HEK293 (cell line): Measurements from ENCODE around the gene NLK.

ENCODE experiments used
- CTCF ChIA-PET: fragments of 350-600 bp; formaldehyde crosslinking; extraction: SDS; loops from one replicate; lab custom pipeline; 2021; ENCODE audit warnings: antibody characterized with exemption; lab: Yijun Ruan, JAX
- POLR2A ChIA-PET: fragments of 300-600 bp; formaldehyde crosslinking; extraction: SDS; loops from one replicate; lab custom pipeline; 2020; ENCODE audit warnings: antibody characterized with exemption, inconsistent platforms; lab: Yijun Ruan, JAX
- H3K27ac ChIP-seq: fragments of 200-500 bp; sonication (Bioruptor generic); 2 replicates; pipeline ENCODE4 v1.5.1; 2014; ENCODE audit warnings: low read depth, low read length, control low read depth, inconsistent platforms; ENCODE audit errors: extremely low read depth
- H3K36me3 ChIP-seq, 2 experiments: fragments of 200-500 bp in 1 of 2; sonication (Bioruptor generic) in 1 of 2; 1 replicate in 1 of 2; 2 replicates in 1 of 2; pipeline ENCODE4 v1.5.1; 2014 to 2017; ENCODE audit warnings: inconsistent platforms in 2 of 2, low read length in 2 of 2; ENCODE audit not compliant: control insufficient read depth in 2 of 2, insufficient read depth in 1 of 2
- H3K4me1 ChIP-seq: fragments of 200-500 bp; sonication (Bioruptor generic); 2 replicates; pipeline ENCODE4 v1.5.1; 2014; ENCODE audit warnings: mild to moderate bottlenecking, low read length, inconsistent platforms; ENCODE audit not compliant: control insufficient read depth, insufficient read depth
- H3K4me3 ChIP-seq: 2 replicates; pipeline ENCODE4 v1.5.1; 2011; ENCODE audit warnings: low read depth, mild to moderate bottlenecking, control low read depth, low read length, moderate library complexity
- H3K9me3 ChIP-seq: fragments of 200-500 bp; sonication (Bioruptor generic); 2 replicates; pipeline ENCODE4 v1.5.1; 2014; ENCODE audit warnings: low read depth, low read length, inconsistent platforms; ENCODE audit not compliant: control insufficient read depth, insufficient read depth
- PBX3 ChIP-seq: sonication (generic); formaldehyde crosslinking; IDR thresholded peaks from 2 replicates; pipeline ENCODE4 v1.8.1; 2022; ENCODE audit warnings: mild to moderate bottlenecking, moderate library complexity, missing genetic modification reagents
- ZBTB26 ChIP-seq: fragments of 450-650 bp; formaldehyde crosslinking; optimal IDR thresholded peaks from 2 replicates; pipeline ENCODE3; 2016; ENCODE audit warnings: missing biosample characterization, mild to moderate bottlenecking, missing genetic modification characterization
- ZBTB48 ChIP-seq: fragments of 450-650 bp; formaldehyde crosslinking; IDR thresholded peaks from 2 replicates; pipeline ENCODE4 v1.5.1; 2016; ENCODE audit warnings: missing biosample characterization, missing genetic modification characterization
- ZNF146 ChIP-seq: fragments of 450-650 bp; formaldehyde crosslinking; IDR thresholded peaks from 2 replicates; pipeline ENCODE4 v1.5.1; 2016; ENCODE audit warnings: missing biosample characterization, missing genetic modification characterization
- ZNF157 ChIP-seq: fragments of 450-650 bp; formaldehyde crosslinking; IDR thresholded peaks from 2 replicates; pipeline ENCODE4 v1.5.1; 2016; ENCODE audit warnings: missing biosample characterization, missing genetic modification characterization
- ZNF2 ChIP-seq: fragments of 450-650 bp; formaldehyde crosslinking; IDR thresholded peaks from 2 replicates; pipeline ENCODE4 v1.5.1; 2016; ENCODE audit warnings: missing biosample characterization, missing genetic modification characterization
- ZNF366 ChIP-seq: fragments of 450-650 bp; formaldehyde crosslinking; conservative IDR thresholded peaks from 2 replicates; pipeline ENCODE4 v1.5.1; 2016; ENCODE audit warnings: missing biosample characterization, missing genetic modification characterization
- ZNF544 ChIP-seq: fragments of 450-650 bp; formaldehyde crosslinking; IDR thresholded peaks from 2 replicates; pipeline ENCODE4 v1.5.0; 2017; ENCODE audit warnings: missing biosample characterization, missing genetic modification characterization
- ZNF626 ChIP-seq: fragments of 450-650 bp; sonication (Bioruptor Pico); formaldehyde crosslinking; IDR thresholded peaks from 2 replicates; pipeline ENCODE4 v1.5.1; 2018; ENCODE audit warnings: missing biosample characterization, missing genetic modification characterization, inconsistent platforms
- ZNF777 ChIP-seq: fragments of 450-650 bp; formaldehyde crosslinking; IDR thresholded peaks from 2 replicates; pipeline ENCODE4 v1.5.1; 2017; ENCODE audit warnings: missing biosample characterization, missing genetic modification characterization, borderline replicate concordance
- TF ChIP-seq, protein P1 (sequence below): fragments of 450-650 bp; formaldehyde crosslinking; IDR thresholded peaks from 2 replicates; pipeline ENCODE4 v1.5.1; 2017; ENCODE audit warnings: missing biosample characterization, missing genetic modification characterization
- TF ChIP-seq, protein P2 (sequence below): fragments of 450-650 bp; IDR thresholded peaks from 2 replicates; pipeline ENCODE4 v1.5.1; 2018; ENCODE audit warnings: missing biosample characterization, mild to moderate bottlenecking, missing genetic modification characterization
- TF ChIP-seq, protein P3 (sequence below): fragments of 450-650 bp; formaldehyde crosslinking; IDR thresholded peaks from 2 replicates; pipeline ENCODE4 v1.5.1; 2016; ENCODE audit warnings: missing biosample characterization, missing genetic modification characterization
- TF ChIP-seq, protein P4 (sequence below): fragments of 450-650 bp; formaldehyde crosslinking; conservative IDR thresholded peaks from 2 replicates; pipeline ENCODE4 v1.5.1; 2016; ENCODE audit warnings: low read depth, missing biosample characterization, missing genetic modification characterization
- TF ChIP-seq, protein P5 (sequence below): fragments of 450-650 bp; formaldehyde crosslinking; IDR thresholded peaks from 2 replicates; pipeline ENCODE4 v1.5.1; 2016; ENCODE audit warnings: missing biosample characterization, missing genetic modification characterization
- TF ChIP-seq, protein P6 (sequence below): fragments of 450-650 bp; formaldehyde crosslinking; IDR thresholded peaks from 2 replicates; pipeline ENCODE4 v1.5.1; 2017; ENCODE audit warnings: missing biosample characterization, missing genetic modification characterization

Gene NLK

GRCh38 chr17:28161311-28161710, 118.8 kb downstream of the NLK start:
- TF ChIP-seq, protein P1, sequence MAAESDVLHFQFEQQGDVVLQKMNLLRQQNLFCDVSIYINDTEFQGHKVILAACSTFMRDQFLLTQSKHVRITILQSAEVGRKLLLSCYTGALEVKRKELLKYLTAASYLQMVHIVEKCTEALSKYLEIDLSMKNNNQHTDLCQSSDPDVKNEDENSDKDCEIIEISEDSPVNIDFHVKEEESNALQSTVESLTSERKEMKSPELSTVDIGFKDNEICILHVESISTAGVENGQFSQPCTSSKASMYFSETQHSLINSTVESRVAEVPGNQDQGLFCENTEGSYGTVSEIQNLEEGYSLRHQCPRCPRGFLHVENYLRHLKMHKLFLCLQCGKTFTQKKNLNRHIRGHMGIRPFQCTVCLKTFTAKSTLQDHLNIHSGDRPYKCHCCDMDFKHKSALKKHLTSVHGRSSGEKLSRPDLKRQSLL (tag by site-specific recombination), result no peak
- TF ChIP-seq, protein P2, sequence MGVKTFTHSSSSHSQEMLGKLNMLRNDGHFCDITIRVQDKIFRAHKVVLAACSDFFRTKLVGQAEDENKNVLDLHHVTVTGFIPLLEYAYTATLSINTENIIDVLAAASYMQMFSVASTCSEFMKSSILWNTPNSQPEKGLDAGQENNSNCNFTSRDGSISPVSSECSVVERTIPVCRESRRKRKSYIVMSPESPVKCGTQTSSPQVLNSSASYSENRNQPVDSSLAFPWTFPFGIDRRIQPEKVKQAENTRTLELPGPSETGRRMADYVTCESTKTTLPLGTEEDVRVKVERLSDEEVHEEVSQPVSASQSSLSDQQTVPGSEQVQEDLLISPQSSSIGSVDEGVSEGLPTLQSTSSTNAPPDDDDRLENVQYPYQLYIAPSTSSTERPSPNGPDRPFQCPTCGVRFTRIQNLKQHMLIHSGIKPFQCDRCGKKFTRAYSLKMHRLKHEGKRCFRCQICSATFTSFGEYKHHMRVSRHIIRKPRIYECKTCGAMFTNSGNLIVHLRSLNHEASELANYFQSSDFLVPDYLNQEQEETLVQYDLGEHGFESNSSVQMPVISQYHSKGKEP, result no peak
- TF ChIP-seq, protein P3, sequence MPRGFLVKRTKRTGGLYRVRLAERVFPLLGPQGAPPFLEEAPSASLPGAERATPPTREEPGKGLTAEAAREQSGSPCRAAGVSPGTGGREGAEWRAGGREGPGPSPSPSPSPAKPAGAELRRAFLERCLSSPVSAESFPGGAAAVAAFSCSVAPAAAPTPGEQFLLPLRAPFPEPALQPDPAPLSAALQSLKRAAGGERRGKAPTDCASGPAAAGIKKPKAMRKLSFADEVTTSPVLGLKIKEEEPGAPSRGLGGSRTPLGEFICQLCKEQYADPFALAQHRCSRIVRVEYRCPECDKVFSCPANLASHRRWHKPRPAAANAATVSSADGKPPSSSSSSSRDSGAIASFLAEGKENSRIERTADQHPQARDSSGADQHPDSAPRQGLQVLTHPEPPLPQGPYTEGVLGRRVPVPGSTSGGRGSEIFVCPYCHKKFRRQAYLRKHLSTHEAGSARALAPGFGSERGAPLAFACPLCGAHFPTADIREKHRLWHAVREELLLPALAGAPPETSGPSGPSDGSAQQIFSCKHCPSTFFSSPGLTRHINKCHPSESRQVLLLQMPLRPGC (tag by site-specific recombination), result no peak
- TF ChIP-seq ZNF777 (tag by site-specific recombination), result no peak
- TF ChIP-seq ZNF2 (tag by site-specific recombination), result no peak
- TF ChIP-seq, protein P4, sequence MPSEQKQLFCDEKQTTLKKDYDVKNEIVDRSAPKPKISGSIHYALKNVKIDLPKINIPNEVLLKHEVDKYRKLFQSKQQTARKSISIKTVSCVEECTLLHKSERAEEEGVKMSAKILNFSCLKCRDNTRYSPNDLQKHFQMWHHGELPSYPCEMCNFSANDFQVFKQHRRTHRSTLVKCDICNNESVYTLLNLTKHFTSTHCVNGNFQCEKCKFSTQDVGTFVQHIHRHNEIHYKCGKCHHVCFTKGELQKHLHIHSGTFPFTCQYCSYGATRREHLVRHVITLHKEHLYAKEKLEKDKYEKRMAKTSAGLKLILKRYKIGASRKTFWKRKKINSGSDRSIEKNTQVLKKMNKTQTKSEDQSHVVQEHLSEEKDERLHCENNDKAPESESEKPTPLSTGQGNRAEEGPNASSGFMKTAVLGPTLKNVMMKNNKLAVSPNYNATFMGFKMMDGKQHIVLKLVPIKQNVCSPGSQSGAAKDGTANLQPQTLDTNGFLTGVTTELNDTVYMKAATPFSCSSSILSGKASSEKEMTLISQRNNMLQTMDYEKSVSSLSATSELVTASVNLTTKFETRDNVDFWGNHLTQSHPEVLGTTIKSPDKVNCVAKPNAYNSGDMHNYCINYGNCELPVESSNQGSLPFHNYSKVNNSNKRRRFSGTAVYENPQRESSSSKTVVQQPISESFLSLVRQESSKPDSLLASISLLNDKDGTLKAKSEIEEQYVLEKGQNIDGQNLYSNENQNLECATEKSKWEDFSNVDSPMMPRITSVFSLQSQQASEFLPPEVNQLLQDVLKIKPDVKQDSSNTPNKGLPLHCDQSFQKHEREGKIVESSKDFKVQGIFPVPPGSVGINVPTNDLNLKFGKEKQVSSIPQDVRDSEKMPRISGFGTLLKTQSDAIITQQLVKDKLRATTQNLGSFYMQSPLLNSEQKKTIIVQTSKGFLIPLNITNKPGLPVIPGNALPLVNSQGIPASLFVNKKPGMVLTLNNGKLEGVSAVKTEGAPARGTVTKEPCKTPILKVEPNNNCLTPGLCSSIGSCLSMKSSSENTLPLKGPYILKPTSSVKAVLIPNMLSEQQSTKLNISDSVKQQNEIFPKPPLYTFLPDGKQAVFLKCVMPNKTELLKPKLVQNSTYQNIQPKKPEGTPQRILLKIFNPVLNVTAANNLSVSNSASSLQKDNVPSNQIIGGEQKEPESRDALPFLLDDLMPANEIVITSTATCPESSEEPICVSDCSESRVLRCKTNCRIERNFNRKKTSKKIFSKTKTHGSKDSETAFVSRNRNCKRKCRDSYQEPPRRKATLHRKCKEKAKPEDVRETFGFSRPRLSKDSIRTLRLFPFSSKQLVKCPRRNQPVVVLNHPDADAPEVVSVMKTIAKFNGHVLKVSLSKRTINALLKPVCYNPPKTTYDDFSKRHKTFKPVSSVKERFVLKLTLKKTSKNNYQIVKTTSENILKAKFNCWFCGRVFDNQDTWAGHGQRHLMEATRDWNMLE (tag by site-specific recombination), result no peak
- no peak for TF ChIP-seq ZNF626
- no peak for TF ChIP-seq PBX3 (CRISPR knock-in tag)
- no peak for TF ChIP-seq ZNF366 (tag by site-specific recombination)
- no peak for TF ChIP-seq ZBTB48 (tag by site-specific recombination)
- no peak for TF ChIP-seq ZNF544 (tag by site-specific recombination)
- TF ChIP-seq, protein P5, sequence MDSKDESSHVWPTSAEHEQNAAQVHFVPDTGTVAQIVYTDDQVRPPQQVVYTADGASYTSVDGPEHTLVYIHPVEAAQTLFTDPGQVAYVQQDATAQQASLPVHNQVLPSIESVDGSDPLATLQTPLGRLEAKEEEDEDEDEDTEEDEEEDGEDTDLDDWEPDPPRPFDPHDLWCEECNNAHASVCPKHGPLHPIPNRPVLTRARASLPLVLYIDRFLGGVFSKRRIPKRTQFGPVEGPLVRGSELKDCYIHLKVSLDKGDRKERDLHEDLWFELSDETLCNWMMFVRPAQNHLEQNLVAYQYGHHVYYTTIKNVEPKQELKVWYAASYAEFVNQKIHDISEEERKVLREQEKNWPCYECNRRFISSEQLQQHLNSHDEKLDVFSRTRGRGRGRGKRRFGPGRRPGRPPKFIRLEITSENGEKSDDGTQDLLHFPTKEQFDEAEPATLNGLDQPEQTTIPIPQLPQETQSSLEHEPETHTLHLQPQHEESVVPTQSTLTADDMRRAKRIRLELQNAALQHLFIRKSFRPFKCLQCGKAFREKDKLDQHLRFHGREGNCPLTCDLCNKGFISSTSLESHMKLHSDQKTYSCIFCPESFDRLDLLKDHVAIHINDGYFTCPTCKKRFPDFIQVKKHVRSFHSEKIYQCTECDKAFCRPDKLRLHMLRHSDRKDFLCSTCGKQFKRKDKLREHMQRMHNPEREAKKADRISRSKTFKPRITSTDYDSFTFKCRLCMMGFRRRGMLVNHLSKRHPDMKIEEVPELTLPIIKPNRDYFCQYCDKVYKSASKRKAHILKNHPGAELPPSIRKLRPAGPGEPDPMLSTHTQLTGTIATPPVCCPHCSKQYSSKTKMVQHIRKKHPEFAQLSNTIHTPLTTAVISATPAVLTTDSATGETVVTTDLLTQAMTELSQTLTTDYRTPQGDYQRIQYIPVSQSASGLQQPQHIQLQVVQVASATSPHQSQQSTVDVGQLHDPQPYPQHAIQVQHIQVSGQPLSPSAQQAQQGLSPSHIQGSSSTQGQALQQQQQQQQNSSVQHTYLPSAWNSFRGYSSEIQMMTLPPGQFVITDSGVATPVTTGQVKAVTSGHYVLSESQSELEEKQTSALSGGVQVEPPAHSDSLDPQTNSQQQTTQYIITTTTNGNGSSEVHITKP (tag by site-specific recombination), result no peak
- TF ChIP-seq, protein P6, sequence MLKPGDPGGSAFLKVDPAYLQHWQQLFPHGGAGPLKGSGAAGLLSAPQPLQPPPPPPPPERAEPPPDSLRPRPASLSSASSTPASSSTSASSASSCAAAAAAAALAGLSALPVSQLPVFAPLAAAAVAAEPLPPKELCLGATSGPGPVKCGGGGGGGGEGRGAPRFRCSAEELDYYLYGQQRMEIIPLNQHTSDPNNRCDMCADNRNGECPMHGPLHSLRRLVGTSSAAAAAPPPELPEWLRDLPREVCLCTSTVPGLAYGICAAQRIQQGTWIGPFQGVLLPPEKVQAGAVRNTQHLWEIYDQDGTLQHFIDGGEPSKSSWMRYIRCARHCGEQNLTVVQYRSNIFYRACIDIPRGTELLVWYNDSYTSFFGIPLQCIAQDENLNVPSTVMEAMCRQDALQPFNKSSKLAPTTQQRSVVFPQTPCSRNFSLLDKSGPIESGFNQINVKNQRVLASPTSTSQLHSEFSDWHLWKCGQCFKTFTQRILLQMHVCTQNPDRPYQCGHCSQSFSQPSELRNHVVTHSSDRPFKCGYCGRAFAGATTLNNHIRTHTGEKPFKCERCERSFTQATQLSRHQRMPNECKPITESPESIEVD (tag by site-specific recombination), result no peak
- no peak for TF ChIP-seq ZNF146 (tag by site-specific recombination)
- no peak for TF ChIP-seq ZBTB26 (tag by site-specific recombination)
- no peak for TF ChIP-seq ZNF157 (tag by site-specific recombination)
- peaks cover 0 to 8% of the 10 kb centered on the region in 2 experiments; a peak in 2 of 3 replicates for H3K36me3 ChIP-seq
- ChIA-PET CTCF (interaction anchor here (0.6 to 2.4 kb wide), 2 partner anchors 11 to 1743 kb away, joined by 4 to 9 read pairs; no protein-coding TSS in a partner anchor), POLR2A (no interaction called here)
- no peak overlapping the region for H3K4me3 ChIP-seq
- no peaks in the 10 kb centered on the region for H3K4me1 ChIP-seq
- H3K27ac ChIP-seq, result no peak overlapping the region
- H3K9me3 ChIP-seq, result no peaks in the 10 kb centered on the region
